Fibroblast of skin of scalp (primary cell): ENCODE results near the gene BTBD16.

ENCODE experiments used
- DNase-seq: peaks from one replicate; pipeline ENCODE4 v3.0.0-alpha.2; 2013

The BTBD16 gene

GRCh38 chr10:122248356-122249302 is 22.5 kb upstream of the BTBD16 start:
- no peak for DNase-seq

- DNase-seq: no peak
These were observed 21.7 kb upstream of the BTBD16 start for GRCh38 chr10:122249303-122249850.

- no peak for DNase-seq
These were observed 20.9 kb upstream of the BTBD16 start for GRCh38 chr10:122249991-122250750.

GRCh38 chr10:122251459-122252255 is 19.4 kb upstream of the BTBD16 start:
- DNase-seq: no peak

- no peak for DNase-seq
These were observed 18.3 kb upstream of the BTBD16 start for GRCh38 chr10:122252805-122253204.

- no peak for DNase-seq
These were observed 17.5 kb upstream of the BTBD16 start for GRCh38 chr10:122253605-122254004.

GRCh38 chr10:122254831-122255230 is 16.3 kb upstream of the BTBD16 start:
- DNase-seq: no peak

GRCh38 chr10:122255509-122256301 is 15.4 kb upstream of the BTBD16 start:
- DNase-seq: no peak

GRCh38 chr10:122257041-122257440 is 14.1 kb upstream of the BTBD16 start:
- no peak for DNase-seq

- peak; percentile 32 for DNase-seq
These were observed 12.7 kb upstream of the BTBD16 start for GRCh38 chr10:122258136-122259074.

- DNase-seq: no peak
These were observed 12.0 kb upstream of the BTBD16 start for GRCh38 chr10:122259075-122259466.

- no peak for DNase-seq
These were observed 9.5 kb upstream of the BTBD16 start for GRCh38 chr10:122261584-122261983.

GRCh38 chr10:122263971-122264370 is 7.1 kb upstream of the BTBD16 start:
- peak; percentile 97 for DNase-seq

- DNase-seq: peak; percentile 40
These were observed 6.7 kb upstream of the BTBD16 start for GRCh38 chr10:122264436-122264835.

- DNase-seq: no peak
These were observed 6.2 kb upstream of the BTBD16 start for GRCh38 chr10:122264931-122265330.

GRCh38 chr10:122265896-122266295 is 5.2 kb upstream of the BTBD16 start:
- no peak for DNase-seq

GRCh38 chr10:122267849-122268737 is 3.0 kb upstream of the BTBD16 start:
- peak; percentile 36 for DNase-seq

- DNase-seq: no peak
These were observed 1.9 kb upstream of the BTBD16 start for GRCh38 chr10:122269059-122269687.
